ENCODE results near the gene MAP4K2. TPM values are rescaled to one million over a fixed set of nuclear protein-coding genes. Genes with fewer than 3 reads are reported as not detected.

Gene MAP4K2
- total and polyA plus RNA-seq, 2 of the 4 experiments (the other 2 are of a cell fraction) = 11.7 to 16.6 TPM

DNA sequence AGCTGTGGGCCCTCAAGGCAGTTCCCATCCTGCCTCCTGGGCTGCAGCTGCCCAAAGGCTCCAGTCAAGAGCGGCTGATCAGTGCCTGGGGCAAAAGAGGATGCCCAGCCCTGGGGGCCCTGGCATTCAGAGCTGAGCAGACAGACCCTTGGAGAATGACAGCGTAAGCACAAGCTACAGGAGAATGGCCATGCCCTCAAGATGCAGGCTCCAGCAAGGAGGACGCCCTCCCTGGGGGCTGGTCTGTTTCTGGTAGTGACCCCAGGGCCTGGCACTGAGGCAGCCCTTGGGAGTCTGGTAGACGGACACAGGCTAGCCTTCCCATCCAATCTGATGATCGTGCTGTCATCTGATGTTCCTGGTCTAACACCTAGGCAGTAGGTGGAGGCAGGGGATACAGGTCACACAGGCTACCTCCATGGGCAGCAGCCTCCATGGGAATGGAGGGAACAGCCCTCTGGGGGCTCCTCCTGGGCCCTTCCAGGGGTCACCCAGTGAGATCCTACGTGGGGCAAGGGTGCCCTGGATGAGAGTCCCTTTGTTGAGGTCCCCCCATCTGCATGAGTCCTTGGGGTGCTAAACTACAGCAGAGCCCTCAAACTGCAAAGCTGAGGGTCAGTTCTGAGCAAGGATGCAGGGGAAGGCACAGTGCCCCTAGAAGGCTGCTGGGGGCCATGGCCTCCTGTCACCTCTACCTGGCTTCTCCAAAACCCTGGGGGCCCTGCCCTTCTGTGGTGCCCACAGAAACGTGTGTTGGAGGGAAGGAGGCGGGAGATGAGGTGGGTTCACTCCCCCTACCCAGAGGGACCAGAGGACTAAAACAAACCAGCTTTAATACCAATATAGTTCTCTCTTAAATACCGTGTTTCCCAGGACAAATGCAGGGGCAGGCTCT is 14.4 kb downstream of the MAP4K2 start:
- no peak overlapping the region for H2BK5ac ChIP-seq (ENCODE audit: low read depth, low read length, poor library complexity, severe bottlenecking)
- H2AK9ac ChIP-seq (replicated peaks; ENCODE audit: low read depth, low read length, poor library complexity) = no peak overlapping the region
- no peak overlapping the region for H2AFZ ChIP-seq (replicated peaks; ENCODE audit: low read length, poor library complexity)
- ATAC-seq (ENCODE audit: low read depth) (no peak), DNase-seq (no peak)
- no peaks in the 10 kb centered on the region for H3K9me3 ChIP-seq (ENCODE audit: control insufficient read depth, insufficient read depth, low read length)
- no peak overlapping the region for H3K9ac ChIP-seq (ENCODE audit: low read depth, low read length)
- no TSS peak for BruUV-seq (replicated peaks)
- no peak for TF ChIP-seq CTCF (conservative IDR thresholded peaks at IDR 0.05; ENCODE audit: low read depth, low read length)
- no peak for TF ChIP-seq MXI1 (IDR thresholded peaks at IDR 0.05; ENCODE audit: borderline replicate concordance, low read depth, low read length)
- no peak for TF ChIP-seq FOS (IDR thresholded peaks at IDR 0.05; ENCODE audit: low read depth, low read length)
- no peak for TF ChIP-seq RCOR1 (IDR thresholded peaks at IDR 0.05; ENCODE audit: insufficient replicate concordance, low read length)
- TF ChIP-seq CHD1 (IDR thresholded peaks at IDR 0.05; ENCODE audit: low read depth, low read length) = no peak
- TF ChIP-seq MAZ (IDR thresholded peaks at IDR 0.05; ENCODE audit: borderline replicate concordance, low read depth, low read length) = no peak
- TF ChIP-seq, protein P1, sequence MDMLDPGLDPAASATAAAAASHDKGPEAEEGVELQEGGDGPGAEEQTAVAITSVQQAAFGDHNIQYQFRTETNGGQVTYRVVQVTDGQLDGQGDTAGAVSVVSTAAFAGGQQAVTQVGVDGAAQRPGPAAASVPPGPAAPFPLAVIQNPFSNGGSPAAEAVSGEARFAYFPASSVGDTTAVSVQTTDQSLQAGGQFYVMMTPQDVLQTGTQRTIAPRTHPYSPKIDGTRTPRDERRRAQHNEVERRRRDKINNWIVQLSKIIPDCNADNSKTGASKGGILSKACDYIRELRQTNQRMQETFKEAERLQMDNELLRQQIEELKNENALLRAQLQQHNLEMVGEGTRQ (IDR thresholded peaks at IDR 0.05; ENCODE audit: low read depth, low read length) = no peak
- TF ChIP-seq, protein P2, sequence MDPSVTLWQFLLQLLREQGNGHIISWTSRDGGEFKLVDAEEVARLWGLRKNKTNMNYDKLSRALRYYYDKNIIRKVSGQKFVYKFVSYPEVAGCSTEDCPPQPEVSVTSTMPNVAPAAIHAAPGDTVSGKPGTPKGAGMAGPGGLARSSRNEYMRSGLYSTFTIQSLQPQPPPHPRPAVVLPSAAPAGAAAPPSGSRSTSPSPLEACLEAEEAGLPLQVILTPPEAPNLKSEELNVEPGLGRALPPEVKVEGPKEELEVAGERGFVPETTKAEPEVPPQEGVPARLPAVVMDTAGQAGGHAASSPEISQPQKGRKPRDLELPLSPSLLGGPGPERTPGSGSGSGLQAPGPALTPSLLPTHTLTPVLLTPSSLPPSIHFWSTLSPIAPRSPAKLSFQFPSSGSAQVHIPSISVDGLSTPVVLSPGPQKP (IDR thresholded peaks at IDR 0.05; ENCODE audit: borderline replicate concordance, low read depth, low read length) = no peak
- TF ChIP-seq SMC3 (IDR thresholded peaks at IDR 0.05; ENCODE audit: low read depth, low read length) = no peak
- no peak for TF ChIP-seq RAD21 (IDR thresholded peaks at IDR 0.05; ENCODE audit: low read length)
- H4K20me1 ChIP-seq (ENCODE audit: insufficient read depth, low read length) = no peaks in the 10 kb centered on the region
- no peak overlapping the region for H3K23ac ChIP-seq (ENCODE audit: low read depth, low read length)
- H3K9me1 ChIP-seq (ENCODE audit: insufficient read depth, low read length) = no peaks in the 10 kb centered on the region
- no peak overlapping the region for H3K27ac ChIP-seq (ENCODE audit: insufficient read depth, low read length)
- no peak overlapping the region for H3K4me2 ChIP-seq (ENCODE audit: low read depth, low read length)
- H3K27me3 ChIP-seq (ENCODE audit: control insufficient read depth, insufficient read depth, low read length) = no peaks in the 10 kb centered on the region
- H2BK15ac ChIP-seq (ENCODE audit: low read depth, low read length) = no peak overlapping the region
- H2BK120ac ChIP-seq (ENCODE audit: low read depth, low read length) = no peak overlapping the region
- H3K18ac ChIP-seq (ENCODE audit: low read depth, low read length) = no peak overlapping the region
- no peak overlapping the region for H2BK20ac ChIP-seq (ENCODE audit: low read depth, low read length)
- no peaks in the 10 kb centered on the region for H3K79me1 ChIP-seq (ENCODE audit: low read depth in 1 of 2, low read length in 2 of 2)
- H3K14ac ChIP-seq (replicated peaks; ENCODE audit: low read depth, low read length) = no peak overlapping the region
- no peaks in the 10 kb centered on the region for H3K4me1 ChIP-seq (ENCODE audit: control insufficient read depth, insufficient read depth, low read length)
- CTCF ChIA-PET = interaction anchor here (0.6 to 1.0 kb wide), 3 partner anchors 10 to 604 kb away, joined by 3 to 4 read pairs (median 3); partner anchors contain the start of gene SF1
- H4K5ac ChIP-seq (ENCODE audit: low read depth, low read length) = no peak overlapping the region
- no peak overlapping the region for H3K56ac ChIP-seq (ENCODE audit: extremely low read depth, insufficient read depth, low read length)
- POLR2A ChIA-PET (ENCODE audit: unreplicated experiment) = no interaction called here
- intact Hi-C loops (cut with micrococcal nuclease) = no loop called here
- 64% methylated on average over 2 of the region's 9 CpGs; no CpG with 5 or more reads in 1 of the 2 experiments for WGBS, 2 experiments (ENCODE audit: extremely low coverage in 2 of 2, insufficient read length in 1 of 2)
- H3K4ac ChIP-seq (ENCODE audit: low read depth, low read length) = no peak overlapping the region
- dilution Hi-C loops (cut with HindIII; ENCODE audit: low sequenced_read_pairs, unreplicated experiment) = no loop called here
- H4K8ac ChIP-seq (ENCODE audit: low read depth in 2 of 2, low read length in 2 of 2) = no peak overlapping the region
- in situ Hi-C loops (cut with MboI; ENCODE audit: low sequenced_read_pairs) = no loop called here
- H3K36me3 ChIP-seq (ENCODE audit: control insufficient read depth, insufficient read depth, low read length) = peaks cover 17% of the 10 kb centered on the region
- no peak overlapping the region for H2AK5ac ChIP-seq (ENCODE audit: low read depth, low read length)
- no peak overlapping the region for H3K4me3 ChIP-seq (ENCODE audit: insufficient read depth, low read depth, low read length)
- H4K91ac ChIP-seq (ENCODE audit: insufficient read depth, low read depth, low read length) = no peak overlapping the region

All from IMR-90 (cell line).